Endothelial cell of umbilical vein (primary cell): ENCODE data around the gene SPSB3. TPM values are rescaled to one million over a fixed set of nuclear protein-coding genes. Genes with fewer than 3 reads are reported as not detected.

Experiments used
- BruUV-seq: library from RNA; stranded (reverse); fragments of 400-500 nt; replicated peaks from 2 replicates; lab custom pipeline; 2021; lab: Mats Ljungman, UMichigan
- CTCF ChIA-PET: fragments of 300-600, 350-600 bp; sonication (Branson Sonifier 250); formaldehyde crosslinking; loops from one replicate; lab custom pipeline; 2021; ENCODE audit warnings: antibody characterized with exemption, inconsistent platforms; lab: Charles Lee
- POLR2A ChIA-PET: fragments of 300-600, 350-600 bp; sonication (Branson Sonifier 250); formaldehyde crosslinking; loops from one replicate; lab custom pipeline; 2021; ENCODE audit warnings: antibody characterized with exemption, inconsistent platforms; lab: Charles Lee
- DNase-seq: peaks from one replicate; pipeline ENCODE4 v3.0.0-alpha.2; 2011; ENCODE audit warnings: low read depth, low spot score
- FAIRE-seq: peaks from 2 replicates; lab custom pipeline; 2011; peaks lifted over from hg19 to GRCh38; lab: Jason Lieb, UNC
- H2AFZ ChIP-seq: 2 replicates; pipeline ENCODE4 v1.6.0; 2012; ENCODE audit warnings: low read depth, low read length, control low read depth, inconsistent platforms
- H3K27ac ChIP-seq: 2 replicates; pipeline ENCODE4 v1.5.1; 2011; ENCODE audit warnings: low read depth, mild to moderate bottlenecking, control low read depth, low read length, moderate library complexity; ENCODE audit not compliant: insufficient read depth
- H3K27me3 ChIP-seq, 2 experiments: 2 replicates each; pipeline versions ENCODE4 v1.6.0 to v1.6.1; 2011; ENCODE audit warnings: low read length in 2 of 2, mixed read lengths in 1 of 2; ENCODE audit not compliant: control insufficient read depth in 2 of 2, insufficient read depth in 2 of 2
- H3K36me3 ChIP-seq, 2 experiments: 2 replicates in 1 of 2; 3 replicates in 1 of 2; pipeline ENCODE4 v1.5.1; 2011; ENCODE audit warnings: low read length in 2 of 2, mild to moderate bottlenecking in 1 of 2, moderate library complexity in 1 of 2; ENCODE audit not compliant: control insufficient read depth in 2 of 2, insufficient read depth in 2 of 2; ENCODE audit errors: extremely low read depth in 1 of 2
- H3K4me1 ChIP-seq: 3 replicates; pipeline ENCODE4 v1.5.1; 2011; ENCODE audit warnings: mild to moderate bottlenecking, low read length; ENCODE audit not compliant: control insufficient read depth, insufficient read depth; ENCODE audit errors: extremely low read depth
- H3K4me2 ChIP-seq: 2 replicates; pipeline ENCODE4 v1.6.1; 2011; ENCODE audit warnings: low read length, control low read depth, mixed read lengths; ENCODE audit not compliant: insufficient read depth
- H3K4me3 ChIP-seq, 3 experiments: fragments of 200-600 bp in 1 of 3; sonication (generic), shearing (Covaris generic) in 1 of 3; replicated peaks in 1 of 3; 2 replicates each; pipeline ENCODE4 v1.5.1; 2011 to 2016; ENCODE audit warnings: control low read depth in 3 of 3, low read length in 3 of 3, mild to moderate bottlenecking in 2 of 3, inconsistent platforms in 1 of 3, low read depth in 1 of 3, moderate library complexity in 1 of 3; ENCODE audit not compliant: insufficient read depth in 1 of 3
- H3K79me2 ChIP-seq: 2 replicates; pipeline ENCODE4 v1.6.0; 2012; ENCODE audit warnings: low read length, inconsistent platforms; ENCODE audit not compliant: control insufficient read depth, insufficient read depth
- H3K9ac ChIP-seq: replicated peaks from 2 replicates; pipeline ENCODE3; 2011; ENCODE audit warnings: low read length, control low read depth; ENCODE audit not compliant: insufficient read depth; ENCODE audit errors: extremely low read depth
- H3K9me1 ChIP-seq: replicated peaks from 3 replicates; pipeline ENCODE4 v1.6.0; 2011; ENCODE audit warnings: mild to moderate bottlenecking, low read length; ENCODE audit not compliant: control insufficient read depth, insufficient read depth; ENCODE audit errors: extremely low read depth
- H3K9me3 ChIP-seq: replicated peaks from 2 replicates; pipeline ENCODE4 v1.5.1; 2012; ENCODE audit warnings: low read length, inconsistent platforms; ENCODE audit not compliant: control insufficient read depth, insufficient read depth
- H4K20me1 ChIP-seq: replicated peaks from 2 replicates; pipeline ENCODE3; 2011; ENCODE audit warnings: mild to moderate bottlenecking, low read length; ENCODE audit not compliant: control insufficient read depth, insufficient read depth; ENCODE audit errors: extremely low read depth
- EZH2 ChIP-seq: IDR thresholded peaks from 2 replicates; pipeline ENCODE4 v1.6.1; 2012; ENCODE audit warnings: borderline replicate concordance, low read depth, mild to moderate bottlenecking, moderate library complexity, low read length, inconsistent platforms; ENCODE audit not compliant: severe bottlenecking
- FOS ChIP-seq: IDR thresholded peaks from 2 replicates; pipeline ENCODE4 v1.6.1; 2011; ENCODE audit warnings: mild to moderate bottlenecking, low read length, moderate library complexity, borderline replicate concordance; ENCODE audit not compliant: insufficient read depth
- GATA2 ChIP-seq: IDR thresholded peaks from 2 replicates; pipeline ENCODE4 v1.7.0; 2011; ENCODE audit warnings: low read depth, mild to moderate bottlenecking, moderate library complexity, mixed read lengths, low read length; ENCODE audit not compliant: insufficient read length, insufficient read depth
- JUN ChIP-seq: IDR thresholded peaks from 2 replicates; pipeline ENCODE4 v1.6.1; 2011; ENCODE audit warnings: borderline replicate concordance, low read depth; ENCODE audit not compliant: insufficient read length, insufficient read depth
- MYC ChIP-seq: IDR thresholded peaks from one replicate; pipeline ENCODE4 v1.6.1; 2011; ENCODE audit warnings: mild to moderate bottlenecking, low read depth, low read length
- POLR2A ChIP-seq: IDR thresholded peaks from 2 replicates; pipeline ENCODE4 v1.6.1; 2012; ENCODE audit warnings: low read depth, mild to moderate bottlenecking, control low read depth, low read length
- POLR2AphosphoS5 ChIP-seq: IDR thresholded peaks from 2 replicates; pipeline ENCODE4 v1.6.1; 2012; ENCODE audit warnings: low read depth, mild to moderate bottlenecking, control low read depth, low read length, moderate library complexity; ENCODE audit not compliant: insufficient read depth
- dilution Hi-C: fragments of 300-500 bp; cut with MboI; formaldehyde crosslinking; loops from one replicate; pipeline ENCODE4 v1.15.0; 2019; ENCODE audit warnings: low sequenced_read_pairs; ENCODE audit not compliant: extremely low pct_ligation_motif_present
- intact Hi-C: fragments of 100-400 bp; cut with micrococcal nuclease; formaldehyde crosslinking; loops from one replicate; pipeline ENCODE4 v1.10.0; 2022
- polyA plus RNA-seq, 4 experiments: library from polyadenylated mRNA; depleted of rRNA in 3 of 4; stranded (reverse) in 3 of 4; unstranded in 1 of 4; fragments of >200 nt; gene quantifications; 2 replicates each; pipeline versions ENCODE4 v1.2.1 to v1.2.3, GENCODE V29; 2011 to 2012; ENCODE audit warnings: missing spikeins in 1 of 4
- total RNA-seq: library from RNA; stranded (reverse); gene quantifications from 2 replicates; pipeline ENCODE4 v1.2.3, GENCODE V29; 2021
- TF ChIP-seq, protein P1 (sequence below): IDR thresholded peaks from 2 replicates; pipeline ENCODE4 v1.6.1; 2011; ENCODE audit not compliant: insufficient read depth, insufficient read length
- TF ChIP-seq, protein P2 (sequence below), 2 donors: IDR thresholded peaks; 1 replicate in 1 of 2; 2 replicates in 1 of 2; pipeline ENCODE4 v1.5.1; 2011; ENCODE audit warnings: low read length in 2 of 2, mild to moderate bottlenecking in 2 of 2, moderate library complexity in 2 of 2, control low read depth in 1 of 2, inconsistent platforms in 1 of 2, low read depth in 1 of 2; ENCODE audit not compliant: insufficient read depth in 1 of 2; ENCODE audit errors: extremely low read depth in 1 of 2

The SPSB3 gene
- total and polyA plus RNA-seq, 2 donors (not counting 3 experiments of a cell fraction or from before 2014, with no cell fraction given) = 39.0 to 86.2 TPM

DNA sequence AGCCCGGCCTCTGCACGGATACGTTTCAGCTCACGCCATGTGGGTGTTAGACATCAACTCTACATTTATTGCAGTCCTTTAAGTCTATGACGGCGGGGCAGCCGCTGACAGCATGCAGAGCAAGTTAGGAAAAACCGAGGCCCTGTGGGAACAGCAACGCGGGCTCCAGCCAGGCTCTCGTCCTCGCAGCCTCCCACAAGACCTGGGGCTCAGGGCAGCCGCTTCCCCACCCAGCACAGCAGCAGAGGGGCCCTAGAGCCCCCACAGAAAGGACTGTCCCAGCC is 5.8 kb downstream of the SPSB3 start:
- Histone ChIP-seq H4K20me1 (no peaks in the 10 kb centered on the region), H3K27me3 (no peaks in the 10 kb centered on the region)
- CTCF ChIA-PET = no interaction called here

DNA sequence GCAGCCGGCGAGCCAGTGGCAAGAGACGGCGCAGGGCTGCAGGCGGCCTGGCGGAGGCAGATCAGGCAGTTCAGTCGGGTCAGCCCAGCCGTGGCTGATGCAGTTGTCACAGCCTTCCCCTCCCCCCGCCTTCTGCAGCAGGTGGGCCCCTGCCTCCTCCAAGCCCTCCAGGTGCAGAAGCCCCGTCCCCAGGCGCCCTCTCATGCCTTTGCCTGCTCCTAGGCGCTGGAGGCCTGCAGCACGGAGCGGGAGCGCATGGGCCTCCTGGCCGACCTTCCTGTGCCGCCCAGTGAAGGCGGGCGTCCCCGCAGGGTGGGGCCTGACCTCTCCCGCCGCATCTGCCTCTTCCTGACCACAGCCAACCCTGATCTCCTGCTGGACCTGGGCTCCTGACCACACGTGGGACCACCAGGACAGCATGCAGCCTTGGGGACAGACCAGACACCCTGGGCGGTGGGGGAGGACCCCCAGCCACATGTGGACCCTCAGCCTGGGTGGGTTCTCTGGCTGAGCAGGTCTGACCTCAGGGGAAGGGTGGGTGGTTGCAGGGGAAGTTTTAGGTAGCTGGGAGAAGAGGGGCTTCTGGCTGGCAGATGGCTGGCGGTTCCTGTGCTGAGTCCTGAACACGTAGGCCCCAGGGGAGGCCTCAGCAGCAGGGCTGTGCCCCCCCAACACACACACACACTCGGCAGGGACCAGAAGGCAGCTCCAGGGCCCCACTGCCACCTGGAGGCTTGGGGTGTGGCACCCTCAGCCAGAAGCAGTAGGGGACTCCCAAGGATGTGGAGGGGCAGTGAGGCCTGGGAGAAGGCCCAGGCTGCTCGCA is 6.3 kb downstream of the SPSB3 start:
- H2AFZ ChIP-seq = no peak overlapping the region
- H3K4me1 ChIP-seq = peaks cover 14% of the 10 kb centered on the region
- POLR2A ChIA-PET = no interaction called here
- no peak overlapping the region for H3K4me3 ChIP-seq
- H3K9me1 ChIP-seq = no peaks in the 10 kb centered on the region
- H3K79me2 ChIP-seq = peaks cover 17% of the 10 kb centered on the region
- H3K27me3 ChIP-seq = no peaks in the 10 kb centered on the region
- CTCF ChIA-PET = no interaction called here
- no peaks in the 10 kb centered on the region for H4K20me1 ChIP-seq
- H3K9me3 ChIP-seq = no peaks in the 10 kb centered on the region
- FAIRE-seq (no peak), DNase-seq (no peak)
- dilution Hi-C loops = no loop called here
- H3K4me2 ChIP-seq = no peak overlapping the region
- intact Hi-C loops = no loop called here
- H3K9ac ChIP-seq = no peak overlapping the region
- H3K36me3 ChIP-seq = peaks cover 0 to 44% of the 10 kb centered on the region in 2 experiments
- no peak overlapping the region for H3K27ac ChIP-seq
- no TSS peak for BruUV-seq
- TF ChIP-seq EZH2 (no peak), POLR2A (no peak), POLR2AphosphoS5 (no peak), FOS (no peak), MYC (no peak), GATA2 (no peak), JUN (no peak)
- TF ChIP-seq, protein P1, sequence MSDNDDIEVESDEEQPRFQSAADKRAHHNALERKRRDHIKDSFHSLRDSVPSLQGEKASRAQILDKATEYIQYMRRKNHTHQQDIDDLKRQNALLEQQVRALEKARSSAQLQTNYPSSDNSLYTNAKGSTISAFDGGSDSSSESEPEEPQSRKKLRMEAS = no peak
- TF ChIP-seq, protein P2, sequence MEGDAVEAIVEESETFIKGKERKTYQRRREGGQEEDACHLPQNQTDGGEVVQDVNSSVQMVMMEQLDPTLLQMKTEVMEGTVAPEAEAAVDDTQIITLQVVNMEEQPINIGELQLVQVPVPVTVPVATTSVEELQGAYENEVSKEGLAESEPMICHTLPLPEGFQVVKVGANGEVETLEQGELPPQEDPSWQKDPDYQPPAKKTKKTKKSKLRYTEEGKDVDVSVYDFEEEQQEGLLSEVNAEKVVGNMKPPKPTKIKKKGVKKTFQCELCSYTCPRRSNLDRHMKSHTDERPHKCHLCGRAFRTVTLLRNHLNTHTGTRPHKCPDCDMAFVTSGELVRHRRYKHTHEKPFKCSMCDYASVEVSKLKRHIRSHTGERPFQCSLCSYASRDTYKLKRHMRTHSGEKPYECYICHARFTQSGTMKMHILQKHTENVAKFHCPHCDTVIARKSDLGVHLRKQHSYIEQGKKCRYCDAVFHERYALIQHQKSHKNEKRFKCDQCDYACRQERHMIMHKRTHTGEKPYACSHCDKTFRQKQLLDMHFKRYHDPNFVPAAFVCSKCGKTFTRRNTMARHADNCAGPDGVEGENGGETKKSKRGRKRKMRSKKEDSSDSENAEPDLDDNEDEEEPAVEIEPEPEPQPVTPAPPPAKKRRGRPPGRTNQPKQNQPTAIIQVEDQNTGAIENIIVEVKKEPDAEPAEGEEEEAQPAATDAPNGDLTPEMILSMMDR (IDR thresholded peaks at IDR 0.05; ENCODE audit: extremely low read depth in 1 of 2, insufficient read depth in 1 of 2, low read depth in 1 of 2, low read length in 2 of 2) = no peak

More for the DNA sequence above, 5.8 kb downstream of the SPSB3 start:
- Histone ChIP-seq H2AFZ (no peak overlapping the region), H3K4me2 (no peak overlapping the region), H3K27ac (no peak overlapping the region), H3K9me1 (no peaks in the 10 kb centered on the region), H3K9ac (no peak overlapping the region), H3K4me3 (no peak overlapping the region), H3K79me2 (peaks cover 17% of the 10 kb centered on the region), H3K4me1 (peaks cover 20% of the 10 kb centered on the region), H3K36me3 (peaks cover 0 to 45% of the 10 kb centered on the region in 2 experiments), H3K9me3 (no peaks in the 10 kb centered on the region)
- DNase-seq (no peak), FAIRE-seq (no peak)
- no peak for TF ChIP-seq JUN
- POLR2A ChIA-PET = no interaction called here
- dilution Hi-C loops = no loop called here
- intact Hi-C loops = no loop called here
- no TSS peak for BruUV-seq
